Stimulated activated naive CD8-positive, alpha-beta T cell treated with anti-CD3 and anti-CD28 coated beads, Interleukin-15, amount 100 ng/mL, for 72 hours (primary cell): ENCODE data around the gene C17orf113.
A peak's percentile ranks its signal among the peaks of the same experiment; 100 is the strongest.

Experiments
- ATAC-seq: fragments of 150-1000 bp; cut with Tn5 transposase; 2 replicates; pipeline ENCODE4 v1.10.0; 2021; ENCODE audit warnings: mild to moderate bottlenecking, moderate library complexity
- DNase-seq, 2 donors: peaks; one replicate each; pipeline ENCODE4 v3.0.0; 2021 to 2022
- H3K27ac Mint-ChIP-seq, 2 donors: one replicate each; pipeline ENCODE4 v1.8.0; 2022; ENCODE audit warnings: mild to moderate bottlenecking in 2 of 2, mixed read lengths in 2 of 2, moderate library complexity in 2 of 2
- H3K27me3 Mint-ChIP-seq: one replicate; pipeline ENCODE4 v1.8.0; 2022; ENCODE audit warnings: mixed read lengths
- H3K4me1 Mint-ChIP-seq: one replicate; pipeline ENCODE4 v1.8.0; 2022; ENCODE audit warnings: mild to moderate bottlenecking, mixed read lengths
- H3K4me3 Mint-ChIP-seq, 2 donors: one replicate each; pipeline ENCODE4 v1.8.0; 2022; ENCODE audit warnings: mild to moderate bottlenecking in 2 of 2, mixed read lengths in 2 of 2, moderate library complexity in 1 of 2
- H3K9me3 Mint-ChIP-seq, 2 donors: one replicate each; pipeline ENCODE4 v1.8.0; 2022; ENCODE audit warnings: mixed read lengths in 2 of 2

C17orf113 gene

DNA sequence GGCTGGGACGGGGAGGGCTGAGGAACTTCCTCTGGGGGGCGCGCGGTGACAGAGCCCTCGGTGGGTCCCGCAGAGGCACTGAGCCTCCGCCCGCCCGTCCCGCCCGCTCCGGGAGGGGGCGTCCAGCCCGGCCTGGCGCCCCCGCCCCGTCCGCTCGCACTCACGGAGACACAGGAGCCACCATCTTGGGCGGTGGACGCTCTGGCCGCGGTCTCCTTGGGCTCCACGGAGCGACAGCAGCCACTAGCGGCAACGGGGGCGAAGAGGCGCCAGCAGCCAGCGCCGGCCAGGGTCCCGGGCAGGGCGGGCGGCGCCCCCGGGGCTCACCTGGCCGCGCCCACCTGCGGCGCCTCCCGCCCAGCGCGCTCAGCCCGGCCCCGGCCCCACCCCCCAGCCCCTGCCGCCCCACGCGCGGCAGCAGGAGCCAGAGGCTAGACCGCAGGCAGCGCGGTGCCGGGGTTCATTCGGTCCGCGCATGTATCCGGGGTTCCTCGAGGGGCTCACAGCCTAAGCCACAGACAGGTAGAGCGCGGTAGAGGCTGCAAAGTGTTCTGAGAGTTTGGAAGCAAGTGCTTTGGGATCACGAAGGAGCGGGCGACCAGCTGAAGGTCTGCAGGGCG lies at the start of gene C17orf113:
C17orf113 (minus strand) TSS at position 209 of the 620 bp plus-strand sequence. CDS start 7,225 bp downstream, outside the sequence.
- peak within 1 kb of the TSS in 1 of 2 donors; percentile 54 for H3K27ac Mint-ChIP-seq
- H3K4me3 Mint-ChIP-seq = peak within 1 kb of the TSS; percentile 66 to 76
- peaks cover 10% of the 10 kb centered on the region for H3K4me1 Mint-ChIP-seq
- peak; percentile 84 for ATAC-seq
- no peaks in the 10 kb centered on the region for H3K9me3 Mint-ChIP-seq
- peak; percentile 47 to 50 for DNase-seq
- peaks cover 65% of the 10 kb centered on the region for H3K27me3 Mint-ChIP-seq

DNA sequence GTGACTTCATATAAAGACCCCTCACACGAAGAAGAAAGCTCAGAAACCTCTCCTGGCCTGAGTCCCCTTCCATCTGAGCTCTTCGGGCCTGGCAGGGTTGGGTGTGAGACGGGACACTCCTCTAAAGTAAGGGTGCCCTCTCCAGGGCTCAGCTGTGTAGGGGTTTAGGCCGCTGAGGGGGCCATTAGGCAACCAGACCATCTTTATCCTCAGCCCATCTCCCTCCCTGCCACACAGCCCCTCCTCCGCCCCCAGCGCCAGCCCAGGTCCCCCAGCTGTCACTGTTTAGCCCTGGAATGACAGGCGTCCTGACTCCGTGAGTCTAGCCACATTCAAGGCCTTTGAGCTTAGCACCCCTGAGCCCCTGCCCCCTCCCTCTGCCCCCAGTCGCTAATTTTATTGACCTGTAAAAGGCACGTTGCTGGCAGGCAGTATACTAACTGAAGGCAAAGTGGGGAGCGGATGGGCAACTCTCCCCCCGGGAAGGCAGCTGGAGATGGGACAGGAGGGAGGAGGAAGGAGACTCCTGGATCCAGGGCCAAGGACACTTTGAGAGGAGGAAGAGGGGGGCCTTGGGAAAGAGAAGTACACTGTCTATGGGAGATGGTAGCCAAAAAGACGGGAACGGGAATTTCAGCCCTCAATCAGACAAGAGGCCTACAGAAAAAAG lies 48.5 kb upstream of the C17orf113 start:
- Mint-ChIP-seq H3K4me1 (peaks cover 26% of the 10 kb centered on the region), H3K27me3 (peaks cover 41% of the 10 kb centered on the region), H3K4me3 (peak overlapping the region; percentile 55 to 62), H3K27ac (no peak overlapping the region), H3K9me3 (no peaks in the 10 kb centered on the region)
- ATAC-seq = peak; percentile 55
- DNase-seq = no peak

DNA sequence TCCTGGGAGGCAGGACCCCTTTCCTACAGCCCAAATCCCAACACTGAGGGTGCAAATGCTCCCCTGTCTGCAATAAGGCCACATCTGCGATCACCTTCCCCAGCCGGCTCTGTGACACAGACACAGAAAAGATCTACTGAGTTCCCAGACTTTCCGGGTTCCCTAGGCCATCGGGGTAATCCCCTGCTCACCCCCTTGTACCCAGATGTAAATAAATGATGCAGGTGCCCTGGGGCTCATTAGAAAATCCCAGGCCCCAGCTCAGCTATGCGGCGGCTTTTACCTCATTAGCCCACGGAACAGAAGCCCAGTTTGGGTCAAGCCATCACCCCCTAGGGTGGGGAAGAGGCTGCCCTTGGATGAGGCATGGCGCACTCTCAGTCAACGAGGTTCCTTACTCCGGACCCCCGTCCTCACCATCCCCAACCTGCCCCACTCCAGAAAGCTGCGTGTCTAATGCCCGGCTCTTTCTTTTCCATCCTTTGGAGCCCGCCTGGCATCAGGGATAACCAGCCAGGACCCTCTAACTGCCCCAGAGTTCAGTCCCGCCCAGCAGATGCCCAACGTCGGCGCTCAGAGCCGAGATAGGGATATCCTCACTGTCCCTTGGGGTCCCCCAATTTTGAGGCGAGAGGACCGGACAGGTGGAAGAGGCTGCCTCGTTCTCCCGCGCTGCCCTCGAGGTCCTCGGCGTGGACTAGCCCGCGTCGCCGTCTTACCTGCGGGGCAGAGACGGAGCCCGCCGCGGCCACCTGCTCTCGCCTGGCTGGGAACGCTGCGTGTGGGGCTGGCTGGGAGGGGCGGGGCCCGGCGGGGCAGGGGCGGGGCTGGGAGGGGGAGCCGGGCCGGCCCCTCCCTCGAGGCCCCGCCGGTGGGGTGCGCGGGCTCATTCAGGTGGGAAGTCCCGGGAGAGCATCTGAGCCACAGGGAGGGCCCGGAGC lies 47.6 kb upstream of the C17orf113 start, which contains the start of gene ZNF385C:
ZNF385C (minus strand) TSS at position 783 of the 941 bp plus-strand sequence. CDS start 35,417 bp downstream, outside the sequence.
- Mint-ChIP-seq H3K4me1 (peaks cover 26% of the 10 kb centered on the region), H3K27ac (no peak within 1 kb of the TSS), H3K9me3 (no peaks in the 10 kb centered on the region), H3K4me3 (peak within 1 kb of the TSS; percentile 62 to 66), H3K27me3 (peaks cover 41% of the 10 kb centered on the region)
- DNase-seq (peak in 1 of 2 donors; percentile 26), ATAC-seq (peak; percentile 65)

GRCh38 chr17:42096360-42097111 lies 46.1 kb upstream of the C17orf113 start:
- H3K9me3 Mint-ChIP-seq = no peaks in the 10 kb centered on the region
- DNase-seq = no peak
- H3K27ac Mint-ChIP-seq = no peak overlapping the region
- H3K4me1 Mint-ChIP-seq = peaks cover 23% of the 10 kb centered on the region
- no peak for ATAC-seq
- H3K4me3 Mint-ChIP-seq = no peak overlapping the region
- H3K27me3 Mint-ChIP-seq = peaks cover 53% of the 10 kb centered on the region

GRCh38 chr17:42094375-42095069 lies 44.1 kb upstream of the C17orf113 start:
- Mint-ChIP-seq H3K4me3 (no peak overlapping the region), H3K27ac (no peak overlapping the region), H3K4me1 (peaks cover 20% of the 10 kb centered on the region), H3K9me3 (no peaks in the 10 kb centered on the region), H3K27me3 (peaks cover 54% of the 10 kb centered on the region)
- DNase-seq (no peak), ATAC-seq (no peak)

DNA sequence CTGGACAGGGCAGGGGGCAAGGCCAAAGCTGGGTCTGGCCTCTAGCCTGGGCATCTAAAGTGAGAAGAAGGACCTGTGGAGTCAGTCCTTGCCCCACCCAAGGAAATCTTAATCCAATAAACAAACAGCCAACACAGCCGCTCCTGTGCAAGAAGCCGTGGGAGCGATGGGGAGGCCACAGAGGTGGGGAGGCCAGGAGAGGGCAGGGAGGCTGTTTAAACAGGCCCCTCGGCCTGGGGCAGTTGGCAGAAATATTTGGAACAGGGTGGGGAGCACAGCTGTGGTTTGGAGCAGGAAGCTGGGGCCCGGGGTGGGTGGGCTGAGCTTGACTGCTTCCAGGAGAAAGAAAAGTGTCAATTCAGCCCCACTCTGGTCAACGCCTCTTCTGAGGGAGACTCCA lies 42.5 kb upstream of the C17orf113 start:
- Mint-ChIP-seq H3K4me1 (peaks cover 11% of the 10 kb centered on the region), H3K9me3 (no peaks in the 10 kb centered on the region), H3K4me3 (no peak overlapping the region), H3K27ac (peak overlapping the region in 1 of 2 donors; percentile 73), H3K27me3 (peaks cover 60% of the 10 kb centered on the region)
- no peak for ATAC-seq
- DNase-seq = no peak

DNA sequence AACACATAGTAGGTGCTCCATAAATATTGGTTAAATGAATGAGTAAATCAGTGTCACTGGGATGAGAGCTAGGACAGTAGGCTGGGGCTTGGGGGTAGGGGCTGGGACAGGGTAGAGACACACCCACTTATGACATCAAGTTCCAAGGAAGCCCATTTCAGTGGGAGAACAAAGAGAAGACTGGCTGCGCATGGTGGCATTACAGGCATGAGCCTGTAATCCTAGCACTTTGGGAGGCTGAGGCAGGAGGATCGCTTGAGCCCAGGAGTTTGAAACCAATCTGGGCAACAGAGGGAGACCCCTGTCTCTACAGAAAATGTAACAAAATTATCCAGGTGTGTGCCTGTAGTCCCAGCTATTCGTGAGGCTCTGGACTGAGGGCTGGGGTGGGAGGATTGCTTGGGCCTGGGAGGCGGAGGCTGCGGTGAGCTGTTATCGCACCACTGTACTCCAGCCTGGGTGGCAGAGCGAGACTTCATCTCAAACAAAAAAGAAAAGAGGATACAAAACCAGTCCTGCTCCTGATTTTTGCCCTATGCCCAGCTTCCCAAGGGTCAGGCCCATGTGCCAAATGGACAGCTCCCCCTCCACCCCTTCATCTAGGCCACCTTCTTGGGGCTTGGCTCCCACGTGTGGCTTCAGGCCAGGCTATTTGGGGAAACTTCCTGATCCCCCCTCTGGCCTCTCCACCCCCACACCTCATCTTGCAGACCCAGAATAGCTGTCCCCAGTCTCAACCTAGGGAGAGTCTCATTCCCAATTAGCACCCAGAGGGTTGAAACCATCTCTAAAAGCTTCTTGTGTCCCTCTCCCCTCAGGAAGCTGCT lies 40.8 kb upstream of the C17orf113 start:
- DNase-seq (no peak), ATAC-seq (no peak)
- no peak overlapping the region for H3K27ac Mint-ChIP-seq
- no peaks in the 10 kb centered on the region for H3K4me1 Mint-ChIP-seq
- no peaks in the 10 kb centered on the region for H3K9me3 Mint-ChIP-seq
- peaks cover 42% of the 10 kb centered on the region for H3K27me3 Mint-ChIP-seq
- no peak overlapping the region for H3K4me3 Mint-ChIP-seq

GRCh38 chr17:42088736-42089135 lies 38.3 kb upstream of the C17orf113 start:
- H3K4me3 Mint-ChIP-seq = no peak overlapping the region
- H3K27me3 Mint-ChIP-seq = peaks cover 23% of the 10 kb centered on the region
- no peaks in the 10 kb centered on the region for H3K9me3 Mint-ChIP-seq
- H3K27ac Mint-ChIP-seq = no peak overlapping the region
- no peak for DNase-seq
- no peaks in the 10 kb centered on the region for H3K4me1 Mint-ChIP-seq
- ATAC-seq = no peak

DNA sequence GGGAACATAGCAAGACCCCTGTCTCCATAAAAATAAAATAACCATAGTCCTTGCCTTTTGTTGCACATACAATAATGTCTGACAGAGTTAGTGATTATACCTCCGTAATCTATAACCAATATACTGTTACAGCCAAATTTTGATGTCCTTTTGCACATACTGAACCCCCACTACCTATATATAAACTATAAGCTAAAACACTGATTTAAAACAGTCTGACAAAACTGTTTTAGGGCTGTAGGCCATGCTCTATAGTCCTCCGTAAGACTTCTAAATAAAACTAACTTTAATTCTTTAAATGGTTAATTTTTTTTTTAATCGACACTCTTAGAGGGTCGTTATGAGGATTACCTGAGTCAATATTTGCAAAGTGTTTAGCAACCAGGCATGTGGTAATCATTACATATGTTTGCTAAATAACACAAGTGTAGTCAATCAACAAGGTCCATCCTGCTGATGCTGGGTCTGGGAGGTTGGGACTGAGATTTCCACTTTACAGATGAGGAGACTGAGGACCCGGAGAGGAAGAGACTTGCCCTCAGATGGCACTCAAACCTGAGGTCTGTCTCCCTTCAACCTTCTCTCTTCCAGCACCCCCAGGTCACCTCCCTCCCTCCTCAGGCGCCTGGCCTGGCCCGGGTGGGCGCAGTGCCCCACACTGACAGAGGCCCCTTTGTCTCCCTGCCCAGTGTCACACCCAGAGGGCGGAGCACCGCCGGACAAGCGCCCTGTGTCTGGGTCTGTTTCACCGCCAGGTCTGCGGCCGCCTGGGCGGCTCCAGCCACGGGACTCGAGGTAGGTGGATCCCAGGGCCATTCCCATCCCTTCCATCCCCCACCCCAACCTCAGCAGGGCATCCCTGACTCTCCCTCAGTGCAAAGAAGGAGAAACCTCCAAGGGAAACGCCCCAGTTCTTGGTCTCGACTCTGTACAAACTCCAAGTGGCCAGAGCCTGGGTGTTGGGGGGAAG lies 37.6 kb upstream of the C17orf113 start:
- no peak overlapping the region for H3K4me3 Mint-ChIP-seq
- peaks cover 23% of the 10 kb centered on the region for H3K27me3 Mint-ChIP-seq
- DNase-seq = no peak
- no peak overlapping the region for H3K27ac Mint-ChIP-seq
- H3K9me3 Mint-ChIP-seq = no peaks in the 10 kb centered on the region
- ATAC-seq = no peak
- no peaks in the 10 kb centered on the region for H3K4me1 Mint-ChIP-seq

DNA sequence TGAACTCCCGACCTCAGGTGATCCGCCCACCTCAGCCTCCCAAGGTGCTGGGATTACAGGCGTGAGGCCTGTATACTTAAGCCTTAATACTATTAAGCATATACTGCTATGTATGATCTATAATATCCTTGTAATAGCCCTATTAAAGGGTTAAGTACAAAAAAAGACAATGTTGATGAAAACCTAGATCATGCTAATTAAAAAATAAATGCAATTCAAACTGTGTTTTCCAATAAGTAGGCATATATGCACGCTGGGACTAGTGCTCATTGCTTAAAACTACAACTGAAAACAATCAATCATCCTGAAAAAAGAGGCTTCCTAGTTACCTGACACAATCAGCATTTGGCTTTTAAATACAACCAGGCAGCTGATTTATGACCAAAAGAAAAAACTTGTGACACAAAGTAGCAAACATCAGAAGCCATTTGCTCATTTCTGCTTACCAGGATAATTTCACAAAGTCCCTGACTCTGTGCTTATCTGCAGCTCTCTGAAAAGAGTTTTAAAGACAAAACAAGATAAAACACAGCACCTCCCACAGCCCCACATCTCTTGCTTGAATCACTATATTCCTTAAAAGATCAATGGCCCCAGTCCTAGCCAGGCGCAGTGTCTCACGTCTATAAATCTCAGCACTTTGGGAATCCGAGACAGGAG lies 36.8 kb upstream of the C17orf113 start:
- H3K4me1 Mint-ChIP-seq = no peaks in the 10 kb centered on the region
- no peak overlapping the region for H3K4me3 Mint-ChIP-seq
- ATAC-seq (no peak), DNase-seq (no peak)
- no peaks in the 10 kb centered on the region for H3K9me3 Mint-ChIP-seq
- peaks cover 16% of the 10 kb centered on the region for H3K27me3 Mint-ChIP-seq
- H3K27ac Mint-ChIP-seq = no peak overlapping the region

DNA sequence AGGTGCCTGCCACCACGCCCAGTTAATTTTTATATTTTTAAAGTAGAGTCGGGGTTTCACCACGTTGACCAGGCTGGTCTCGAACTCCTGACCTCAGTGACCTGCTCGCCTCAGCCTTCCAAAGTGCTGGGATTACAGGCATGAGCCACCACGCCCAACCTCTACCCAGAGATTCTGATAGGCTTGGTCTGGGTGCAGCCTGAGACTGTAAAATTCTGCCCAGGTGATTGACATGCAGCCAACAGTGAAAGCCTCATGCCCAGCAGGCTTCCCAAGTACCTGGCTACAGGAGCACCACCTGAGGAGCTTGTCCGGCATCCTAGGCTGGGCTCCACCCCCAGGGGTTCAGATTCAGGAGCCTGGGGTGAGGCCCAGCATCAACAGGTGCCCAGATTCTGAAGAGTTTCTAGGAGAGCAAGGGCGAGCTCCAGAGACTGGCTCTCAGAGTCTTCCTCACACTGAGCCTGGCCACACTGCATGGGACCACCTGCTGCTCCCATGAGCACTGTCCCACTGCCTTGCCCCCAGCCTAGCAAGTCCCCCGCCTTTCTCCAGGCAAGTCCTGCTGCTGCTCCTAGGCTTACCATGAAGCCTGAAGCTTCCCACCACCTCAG lies 31.2 kb upstream of the C17orf113 start:
- no peak overlapping the region for H3K4me3 Mint-ChIP-seq
- no peaks in the 10 kb centered on the region for H3K9me3 Mint-ChIP-seq
- DNase-seq (no peak), ATAC-seq (no peak)
- H3K27me3 Mint-ChIP-seq = no peaks in the 10 kb centered on the region
- H3K4me1 Mint-ChIP-seq = no peaks in the 10 kb centered on the region
- H3K27ac Mint-ChIP-seq = no peak overlapping the region

DNA sequence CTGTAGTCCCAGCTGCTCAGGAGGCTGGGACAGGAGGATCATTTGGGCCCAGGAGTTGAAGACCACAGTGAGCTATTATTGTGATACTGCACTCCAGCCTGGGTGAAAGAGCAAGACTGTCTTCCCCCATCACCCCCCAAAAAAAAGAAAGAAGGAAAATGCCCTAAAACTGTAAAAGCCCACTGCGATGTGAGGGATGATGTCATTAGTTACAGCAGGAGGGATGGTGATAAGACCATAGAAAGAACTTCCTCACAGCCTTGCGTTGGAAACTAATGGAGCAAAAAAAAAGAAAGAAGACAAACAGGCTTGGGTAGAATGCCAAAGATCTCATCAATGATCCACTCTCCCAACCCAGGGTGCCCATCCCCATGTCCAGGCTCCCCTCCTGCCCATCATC lies 29.1 kb upstream of the C17orf113 start:
- Mint-ChIP-seq H3K9me3 (no peaks in the 10 kb centered on the region), H3K27me3 (no peaks in the 10 kb centered on the region), H3K4me3 (no peak overlapping the region), H3K4me1 (no peaks in the 10 kb centered on the region), H3K27ac (no peak overlapping the region)
- ATAC-seq (no peak), DNase-seq (no peak)
